Liver (tissue), 3 donors: ENCODE measurements around the gene CST9.
A peak's percentile ranks its signal among the peaks of the same experiment; 100 is the strongest.

Source experiments
- CTCF ChIP-seq: fragments of 150-350 bp; IDR thresholded peaks from 2 replicates; pipeline ENCODE4 v1.5.1; 2017; ENCODE audit warnings: improper control_type of control experiment, low read depth, low read length; ENCODE audit not compliant: missing input control
- EGR1 ChIP-seq, 2 donors: IDR thresholded peaks; 2 replicates each; pipeline ENCODE4 v1.6.1; 2016 to 2018; ENCODE audit warnings: antibody characterized with exemption in 2 of 2, low read depth in 2 of 2
- RAD21 ChIP-seq, 2 donors: IDR thresholded peaks; 2 replicates each; pipeline ENCODE4 v1.6.1; 2016; ENCODE audit warnings: antibody characterized with exemption in 2 of 2, mild to moderate bottlenecking in 2 of 2
- SP1 ChIP-seq: IDR thresholded peaks from 2 replicates; pipeline ENCODE4 v1.6.1; 2018; ENCODE audit warnings: antibody characterized with exemption, mild to moderate bottlenecking
- TF ChIP-seq, protein P1 (sequence below): IDR thresholded peaks from 2 replicates; pipeline ENCODE4 v1.6.1; 2016; ENCODE audit warnings: antibody characterized with exemption, mild to moderate bottlenecking
- donor health status: healthy.
- donor health status: healthy.

DNA sequence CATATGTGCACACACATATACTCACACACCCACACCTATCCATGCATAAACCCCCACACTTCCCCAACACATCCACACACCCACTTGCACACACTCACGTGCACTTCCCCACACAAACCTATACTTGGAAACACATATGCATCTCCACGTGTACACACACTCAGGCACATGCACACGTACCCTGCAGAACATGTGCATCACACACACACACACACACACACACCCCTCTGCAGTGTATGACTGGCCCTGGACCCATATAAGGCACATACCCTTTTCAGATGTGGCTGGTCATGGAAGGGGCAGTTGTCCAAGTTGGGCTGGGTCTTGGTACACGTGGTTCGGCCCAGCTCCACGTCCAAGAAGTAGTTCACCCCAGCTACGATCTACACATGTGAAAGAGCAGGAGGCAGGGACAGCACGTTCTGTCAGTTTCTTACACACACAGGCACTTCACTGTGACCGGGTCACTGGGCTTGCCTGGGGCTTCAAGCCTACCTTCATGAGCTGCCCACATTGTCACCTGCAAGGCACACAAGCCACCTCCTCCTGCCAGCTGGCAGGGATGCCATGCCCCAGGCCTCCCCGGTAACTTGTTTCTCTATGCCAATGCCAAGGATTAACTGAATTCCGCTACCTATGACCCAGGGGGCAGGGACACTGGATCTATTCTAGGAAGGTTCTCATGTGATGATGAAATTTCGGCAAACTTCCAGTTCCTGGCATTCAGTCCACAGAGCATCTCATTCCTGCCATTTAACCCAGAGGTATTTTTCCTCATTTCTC, 29.5 kb upstream of the CST9 start:
- no peak for TF ChIP-seq CTCF
- peak; percentile 37 to 44 for TF ChIP-seq RAD21 (IDR thresholded peaks at IDR 0.05)
- TF ChIP-seq, protein P1, sequence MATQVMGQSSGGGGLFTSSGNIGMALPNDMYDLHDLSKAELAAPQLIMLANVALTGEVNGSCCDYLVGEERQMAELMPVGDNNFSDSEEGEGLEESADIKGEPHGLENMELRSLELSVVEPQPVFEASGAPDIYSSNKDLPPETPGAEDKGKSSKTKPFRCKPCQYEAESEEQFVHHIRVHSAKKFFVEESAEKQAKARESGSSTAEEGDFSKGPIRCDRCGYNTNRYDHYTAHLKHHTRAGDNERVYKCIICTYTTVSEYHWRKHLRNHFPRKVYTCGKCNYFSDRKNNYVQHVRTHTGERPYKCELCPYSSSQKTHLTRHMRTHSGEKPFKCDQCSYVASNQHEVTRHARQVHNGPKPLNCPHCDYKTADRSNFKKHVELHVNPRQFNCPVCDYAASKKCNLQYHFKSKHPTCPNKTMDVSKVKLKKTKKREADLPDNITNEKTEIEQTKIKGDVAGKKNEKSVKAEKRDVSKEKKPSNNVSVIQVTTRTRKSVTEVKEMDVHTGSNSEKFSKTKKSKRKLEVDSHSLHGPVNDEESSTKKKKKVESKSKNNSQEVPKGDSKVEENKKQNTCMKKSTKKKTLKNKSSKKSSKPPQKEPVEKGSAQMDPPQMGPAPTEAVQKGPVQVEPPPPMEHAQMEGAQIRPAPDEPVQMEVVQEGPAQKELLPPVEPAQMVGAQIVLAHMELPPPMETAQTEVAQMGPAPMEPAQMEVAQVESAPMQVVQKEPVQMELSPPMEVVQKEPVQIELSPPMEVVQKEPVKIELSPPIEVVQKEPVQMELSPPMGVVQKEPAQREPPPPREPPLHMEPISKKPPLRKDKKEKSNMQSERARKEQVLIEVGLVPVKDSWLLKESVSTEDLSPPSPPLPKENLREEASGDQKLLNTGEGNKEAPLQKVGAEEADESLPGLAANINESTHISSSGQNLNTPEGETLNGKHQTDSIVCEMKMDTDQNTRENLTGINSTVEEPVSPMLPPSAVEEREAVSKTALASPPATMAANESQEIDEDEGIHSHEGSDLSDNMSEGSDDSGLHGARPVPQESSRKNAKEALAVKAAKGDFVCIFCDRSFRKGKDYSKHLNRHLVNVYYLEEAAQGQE, result no peak
- peak; percentile 48 to 93 for TF ChIP-seq EGR1 (IDR thresholded peaks at IDR 0.05; ENCODE audit: low read depth in 2 of 2)
- TF ChIP-seq SP1, result peak; percentile 95
